Mesothelial cell of epicardium (in vitro differentiated cells): ENCODE measurements around the gene ANKZF1. TPM values are rescaled to one million over a fixed set of nuclear protein-coding genes. Genes with fewer than 3 reads are reported as not detected.

Source experiments
- DNase-seq, 2 experiments: peaks; one replicate each; pipeline ENCODE4 v3.0.0; 2021; ENCODE audit warnings: low spot score in 2 of 2; ENCODE audit not compliant: unreplicated experiment in 2 of 2
- H3K27ac Mint-ChIP-seq: 2 replicates; pipeline ENCODE4 v1.8.0; 2021; ENCODE audit warnings: mixed read lengths
- H3K27me3 Mint-ChIP-seq: 2 replicates; pipeline ENCODE4 v1.8.0; 2021; ENCODE audit warnings: low read depth, mixed read lengths
- H3K36me3 Mint-ChIP-seq: 2 replicates; pipeline ENCODE4 v1.8.0; 2021; ENCODE audit warnings: mixed read lengths
- H3K4me1 Mint-ChIP-seq: 2 replicates; pipeline ENCODE4 v1.8.0; 2021; ENCODE audit warnings: mixed read lengths
- H3K4me3 Mint-ChIP-seq: 2 replicates; pipeline ENCODE4 v1.8.0; 2021; ENCODE audit warnings: mild to moderate bottlenecking, moderate library complexity, mixed read lengths
- H3K9me3 Mint-ChIP-seq: 2 replicates; pipeline ENCODE4 v1.8.0; 2021; ENCODE audit warnings: mixed read lengths
- CTCF ChIP-seq: fragments of 200-600 bp; sonication (generic); IDR thresholded peaks from one replicate; pipeline ENCODE4 v1.5.0; 2021; ENCODE audit warnings: antibody characterized with exemption; ENCODE audit not compliant: unreplicated experiment
- total RNA-seq: library from RNA; stranded (reverse); gene quantifications from 3 replicates; pipeline ENCODE4 v1.2.1, GENCODE V29; 2021

ANKZF1 gene
- total RNA-seq, 1 donor from 2014 or later: 65.3 TPM

- Mint-ChIP-seq H3K4me1 (peaks cover 6% of the 10 kb centered on the region), H3K4me3 (no peak overlapping the region), H3K9me3 (no peaks in the 10 kb centered on the region), H3K36me3 (peaks cover 10% of the 10 kb centered on the region), H3K27ac (no peak overlapping the region), H3K27me3 (peaks cover under 1% of the 10 kb centered on the region)
- DNase-seq: no peak
- TF ChIP-seq CTCF: no peak
These were observed 56.4 kb downstream of the ANKZF1 start for GRCh38 chr2:219285894-219286425.

Other genes starting within 250 kb of the ANKZF1 start
- 0.16 to 0.29 TPM (median 0.22 TPM) in 3 replicates for gene FEV, start 244.6 kb upstream of the ANKZF1 start, total RNA-seq
- gene CRYBA2, start 236.4 kb upstream of the ANKZF1 start, total RNA-seq: not detected in 3 replicates
- gene CFAP65, start 188.3 kb upstream of the ANKZF1 start, total RNA-seq: not detected in 3 replicates
- 0.18 to 0.62 TPM (median 0.38 TPM) in 3 replicates for gene IHH, start 168.9 kb upstream of the ANKZF1 start, total RNA-seq
- 11.0 to 11.7 TPM (median 11.5 TPM) in 3 replicates for gene NHEJ1, start 69.0 kb upstream of the ANKZF1 start, total RNA-seq
- gene SLC23A3, start 59.8 kb upstream of the ANKZF1 start, total RNA-seq: 1.6 to 2.6 TPM (median 1.7 TPM) in 3 replicates
- gene CNPPD1, start 52.9 kb upstream of the ANKZF1 start, total RNA-seq: 24.4 to 28.2 TPM (median 27.5 TPM) in 3 replicates
- gene RETREG2, start 51.5 kb upstream of the ANKZF1 start, total RNA-seq: 70.0 to 75.2 TPM (median 74.2 TPM) in 3 replicates
- gene ZFAND2B, start 23.0 kb upstream of the ANKZF1 start, total RNA-seq: 27.4 to 29.2 TPM (median 27.8 TPM) in 3 replicates
- 24.6 to 29.4 TPM (median 28.1 TPM) in 3 replicates for gene ABCB6, start 10.8 kb upstream of the ANKZF1 start, total RNA-seq
- 39.3 to 40.8 TPM (median 40.6 TPM) in 3 replicates for gene ATG9A, start 170 bp upstream of the ANKZF1 start, total RNA-seq
- gene GLB1L, start 15.6 kb downstream of the ANKZF1 start, total RNA-seq: 9.6 to 11.6 TPM (median 9.9 TPM) in 3 replicates
- 28.0 to 31.2 TPM (median 29.0 TPM) in 3 replicates for gene STK16, start 15.7 kb downstream of the ANKZF1 start, total RNA-seq
- gene TUBA4B, start 23.4 kb downstream of the ANKZF1 start, total RNA-seq: not detected in 3 replicates
- 0.47 to 1.1 TPM (median 0.63 TPM) in 3 replicates for gene TUBA4A, start 24.1 kb downstream of the ANKZF1 start, total RNA-seq
- gene DNAJB2, start 49.6 kb downstream of the ANKZF1 start, total RNA-seq: 39.7 to 47.8 TPM (median 43.4 TPM) in 3 replicates
- gene PTPRN, start 79.6 kb downstream of the ANKZF1 start, total RNA-seq: 0.33 to 0.50 TPM (median 0.38 TPM) in 3 replicates
- gene RESP18, start 102.9 kb downstream of the ANKZF1 start, total RNA-seq: not detected in 3 replicates
- gene DNPEP, start 158.1 kb downstream of the ANKZF1 start, total RNA-seq: 73.2 to 85.1 TPM (median 77.1 TPM) in 3 replicates
- gene DES, start 188.6 kb downstream of the ANKZF1 start, total RNA-seq: 33.0 to 38.5 TPM (median 37.0 TPM) in 3 replicates
- 95.4 to 97.7 TPM (median 97.7 TPM) in 3 replicates for gene SPEG, start 205.0 kb downstream of the ANKZF1 start, total RNA-seq